Hepatocyte (in vitro differentiated cells): ENCODE measurements around the gene C1orf74.

ENCODE experiments used
- CTCF ChIP-seq: fragments of 200-600 bp; sonication (generic); IDR thresholded peaks from 2 replicates; pipeline ENCODE4 v1.5.1; 2016; ENCODE audit warnings: antibody characterized with exemption, mild to moderate bottlenecking; ENCODE audit not compliant: poor library complexity
- EZH2 ChIP-seq: fragments of 200-600 bp; sonication (generic); IDR thresholded peaks from 2 replicates; pipeline ENCODE4 v1.6.1; 2016; ENCODE audit warnings: antibody characterized with exemption, mild to moderate bottlenecking, borderline replicate concordance

GRCh38 chr1:209742409-209743144, 41.8 kb downstream of the C1orf74 start:
- TF ChIP-seq CTCF (no peak), EZH2 (no peak)
